Measurements from ENCODE around the gene MITD1.
"Not testable (repeated sequence)": the region's sequence is repeated elsewhere in the genome, so short reads cannot be mapped to it uniquely, and the experiment has no call there.

The MITD1 gene

GRCh38 chr2:99154643-99155536 is 26.0 kb downstream of the MITD1 start, which contains the start of the genes LIPT1 and TSGA10:
Gene LIPT1, plus strand, starts transcription at chr2:99154967. Its CDS starts 6,991 bp downstream, at chr2:99161958.
Gene TSGA10, minus strand, starts transcription at chr2:99154942. Its CDS starts 45,503 bp downstream, at chr2:99109439.
- peak; percentile 87 for DNase-seq

GRCh38 chr2:99153921-99154604 is 26.8 kb downstream of the MITD1 start:
- DNase-seq: no peak

GRCh38 chr2:99152199-99152895 is 28.5 kb downstream of the MITD1 start:
- DNase-seq: no peak

- no peak for DNase-seq
These were observed 30.2 kb downstream of the MITD1 start for GRCh38 chr2:99150706-99151105.

GRCh38 chr2:99141110-99142108 is 39.4 kb downstream of the MITD1 start, which contains the start of gene C2orf15:
Gene C2orf15, plus strand, starts transcription at chr2:99141707. Its CDS starts 8,852 bp downstream, at chr2:99150559.
- peak; percentile 99 for DNase-seq

- no peak for DNase-seq
These were observed 40.1 kb downstream of the MITD1 start for GRCh38 chr2:99140860-99141109.

GRCh38 chr2:99140056-99140859 is 40.6 kb downstream of the MITD1 start:
- DNase-seq: no peak

- DNase-seq: no peak
These were observed 41.9 kb downstream of the MITD1 start for GRCh38 chr2:99139003-99139402.

- DNase-seq: not testable (repeated sequence)
These were observed 45.8 kb downstream of the MITD1 start for GRCh38 chr2:99135044-99135556.

GRCh38 chr2:99127981-99128380 is 52.9 kb downstream of the MITD1 start:
- DNase-seq: no peak
